HG02870 (cell line): Measurements from ENCODE around the gene TBX15.

Experiments
- ATAC-seq: cut with Tn5 transposase; IDR thresholded peaks from one replicate; pipeline ENCODE4 v1.9.1; 2021; ENCODE audit warnings: mild to moderate bottlenecking, moderate library complexity; ENCODE audit not compliant: unreplicated experiment

TBX15 gene

GRCh38 chr1:118988186-118989005 lies at the start of gene TBX15:
Gene TBX15 (minus strand): TSS chr1:118988343. CDS start chr1:118987795, 548 bp downstream.
- no peak for ATAC-seq

GRCh38 chr1:119034359-119034758 lies 46.2 kb upstream of the TBX15 start:
- ATAC-seq = no peak

- ATAC-seq = no peak
Measured at GRCh38 chr1:119032986-119033385, 44.8 kb upstream of the TBX15 start.

GRCh38 chr1:119027759-119028158 lies 39.6 kb upstream of the TBX15 start:
- ATAC-seq = no peak

GRCh38 chr1:119026956-119027355 lies 38.8 kb upstream of the TBX15 start:
- no peak for ATAC-seq

- ATAC-seq = no peak
Measured at GRCh38 chr1:119015547-119015946, 27.4 kb upstream of the TBX15 start.

- ATAC-seq = no peak
Measured at GRCh38 chr1:119012383-119012782, 24.2 kb upstream of the TBX15 start.

- ATAC-seq = no peak
Measured at GRCh38 chr1:119011706-119012105, 23.6 kb upstream of the TBX15 start.

GRCh38 chr1:119011116-119011515 lies 23.0 kb upstream of the TBX15 start:
- no peak for ATAC-seq

- ATAC-seq = no peak
Measured at GRCh38 chr1:119010201-119010600, 22.1 kb upstream of the TBX15 start.

- ATAC-seq = no peak
Measured at GRCh38 chr1:119009312-119009655, 21.1 kb upstream of the TBX15 start.

- ATAC-seq = no peak
Measured at GRCh38 chr1:119008483-119009311, 20.6 kb upstream of the TBX15 start.

GRCh38 chr1:119007670-119008482 lies 19.7 kb upstream of the TBX15 start:
- no peak for ATAC-seq

- no peak for ATAC-seq
Measured at GRCh38 chr1:119007339-119007669, 19.2 kb upstream of the TBX15 start.

- no peak for ATAC-seq
Measured at GRCh38 chr1:119006406-119007279, 18.5 kb upstream of the TBX15 start.

GRCh38 chr1:119005724-119006405 lies 17.7 kb upstream of the TBX15 start:
- ATAC-seq = no peak

- ATAC-seq = no peak
Measured at GRCh38 chr1:119004781-119005180, 16.6 kb upstream of the TBX15 start.

- ATAC-seq = no peak
Measured at GRCh38 chr1:119004129-119004527, 16.0 kb upstream of the TBX15 start.

GRCh38 chr1:119003413-119004128 lies 15.4 kb upstream of the TBX15 start:
- ATAC-seq = no peak
